GM19455 (cell line): ENCODE data around the gene TRAPPC5.

Experiments used
- ATAC-seq: cut with Tn5 transposase; IDR thresholded peaks from one replicate; pipeline ENCODE4 v1.9.1; 2021; ENCODE audit not compliant: unreplicated experiment

Gene TRAPPC5

DNA sequence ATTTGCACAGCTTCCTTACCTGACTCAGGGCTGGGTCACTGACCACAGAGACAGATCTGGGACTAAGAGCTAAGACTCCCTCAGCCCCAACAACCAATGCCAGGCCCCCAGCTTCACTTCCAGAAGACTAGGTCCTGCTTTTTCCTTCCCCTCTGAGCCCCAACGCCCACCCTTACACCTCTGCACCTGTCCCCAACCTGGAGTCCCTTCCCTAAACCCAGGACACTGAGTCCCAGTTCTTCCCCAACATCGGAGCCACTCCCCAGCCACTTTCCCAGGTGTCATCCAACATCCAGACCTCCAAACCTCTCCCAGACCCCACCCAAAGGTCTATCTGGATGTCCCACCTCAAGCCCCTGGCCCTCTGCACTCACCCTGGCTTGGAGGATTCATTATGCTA lies 18.4 kb downstream of the TRAPPC5 start:
- no peak for ATAC-seq

DNA sequence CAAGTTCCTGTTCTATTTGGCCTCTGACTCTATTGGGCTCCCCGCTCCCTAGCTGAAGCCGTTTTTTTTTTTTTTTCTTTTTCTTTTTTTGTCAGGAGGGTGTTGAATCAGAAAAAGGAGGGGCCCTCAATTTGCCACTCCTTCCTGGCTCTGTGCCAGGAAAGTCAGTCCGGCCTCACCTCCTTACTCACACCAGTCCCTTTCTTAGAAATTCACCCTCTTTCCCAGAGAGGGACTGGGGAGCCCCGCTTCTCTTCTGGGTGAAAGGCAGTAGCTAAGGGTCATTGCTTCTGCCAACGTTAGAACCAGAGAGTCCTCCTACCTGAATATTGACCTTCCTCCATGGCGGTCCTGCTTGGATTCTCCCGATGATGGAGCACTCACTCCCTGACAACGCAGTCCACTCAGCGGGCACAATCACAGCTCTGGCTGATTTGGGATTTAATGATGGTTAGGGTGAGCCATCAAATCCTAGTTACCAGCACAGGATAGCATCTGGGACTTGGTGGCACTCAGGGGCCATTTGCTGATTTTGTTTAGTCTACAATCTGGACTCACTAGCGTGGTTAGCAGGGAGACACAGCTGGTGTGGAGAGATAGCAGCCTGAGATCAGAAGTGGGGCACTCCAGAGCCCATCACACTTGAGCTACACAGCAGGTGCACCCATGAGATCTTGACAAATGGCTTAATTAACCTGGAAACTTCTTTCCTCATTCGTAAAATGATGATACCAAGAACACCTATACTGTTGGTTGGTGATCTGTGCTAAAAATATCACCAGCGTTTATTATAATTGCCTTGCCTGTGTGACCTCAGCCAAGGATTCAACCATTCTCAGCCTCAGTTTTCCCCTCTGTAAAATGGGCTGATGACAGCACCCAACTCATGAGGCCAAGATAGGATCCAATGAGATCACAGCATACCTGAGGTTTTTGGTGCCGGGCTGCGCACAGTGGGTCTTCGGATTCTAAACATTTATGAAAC lies 19.1 kb downstream of the TRAPPC5 start:
- ATAC-seq, result no peak

DNA sequence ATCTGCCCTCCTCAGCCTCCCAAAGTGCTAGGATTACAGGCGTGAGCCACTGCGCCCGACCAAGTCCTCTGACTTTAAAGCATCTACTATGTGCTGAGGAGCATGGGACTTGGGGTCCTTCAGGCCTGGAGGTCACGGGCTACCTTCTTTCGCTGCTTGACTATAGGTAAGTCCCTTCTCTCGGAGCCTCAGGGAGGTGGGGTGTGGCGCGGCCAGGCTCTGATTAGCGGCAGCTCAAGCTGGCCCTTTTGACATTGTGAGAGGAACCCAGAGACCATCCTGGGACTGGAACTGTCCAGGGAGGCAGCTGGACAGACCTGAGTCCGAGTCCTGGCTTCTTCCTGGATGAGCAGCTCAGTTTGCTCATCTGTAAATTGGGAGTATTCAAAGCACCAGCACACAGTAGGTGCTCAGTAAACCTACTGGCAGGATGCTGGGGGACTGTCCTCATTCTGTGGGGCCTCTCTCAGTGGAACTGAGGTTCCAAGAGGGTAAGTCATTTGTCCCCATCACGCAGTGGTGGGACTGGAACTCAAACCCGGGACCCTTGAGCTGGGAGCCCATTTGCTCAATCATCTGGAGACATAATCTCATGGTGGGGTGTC lies 20.5 kb downstream of the TRAPPC5 start:
- ATAC-seq, result no peak

DNA sequence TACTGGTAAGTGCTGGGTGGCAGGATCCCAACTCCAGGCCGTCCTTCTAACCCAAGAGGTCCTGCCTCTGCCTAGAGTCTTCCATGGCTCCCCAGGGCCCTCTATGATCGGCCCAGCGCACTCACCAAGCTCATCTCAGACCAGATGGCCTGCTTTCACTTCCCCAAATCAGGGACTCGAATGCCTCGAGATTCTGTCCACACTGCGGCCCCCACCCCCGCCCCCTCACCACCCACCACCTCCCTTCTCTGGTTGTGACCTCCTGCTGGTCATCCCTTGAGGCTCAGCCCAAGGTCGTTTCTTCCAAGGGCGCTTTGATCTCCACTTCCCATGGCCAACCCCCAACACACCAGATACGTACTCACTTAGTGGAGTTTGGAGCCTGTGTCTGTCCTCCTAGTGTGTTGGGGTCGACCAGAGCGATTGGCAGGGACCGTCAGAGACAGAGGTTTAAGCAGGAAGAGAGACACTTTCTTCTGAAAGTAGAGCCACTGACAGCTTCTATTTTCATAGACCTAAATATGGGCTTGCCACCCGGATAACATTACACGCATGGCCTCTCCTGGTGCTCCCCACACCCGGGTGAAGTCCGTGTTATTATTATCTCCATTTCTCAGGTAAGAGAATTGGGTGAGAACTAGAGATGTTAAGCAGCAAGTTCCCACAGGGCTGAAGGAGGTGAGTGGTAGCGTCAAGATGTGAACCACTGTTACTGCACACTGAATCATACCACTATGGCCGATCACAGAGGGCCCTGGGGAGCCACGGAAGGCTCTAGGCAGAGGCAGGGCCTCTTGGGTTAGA lies 21.2 kb downstream of the TRAPPC5 start, which contains the start of gene FCER2:
Gene FCER2 (minus strand): TSS at position 478 of the 804 bp plus-strand sequence. CDS start 2,371 bp downstream, outside the sequence.
- ATAC-seq, result peak; percentile 47

DNA sequence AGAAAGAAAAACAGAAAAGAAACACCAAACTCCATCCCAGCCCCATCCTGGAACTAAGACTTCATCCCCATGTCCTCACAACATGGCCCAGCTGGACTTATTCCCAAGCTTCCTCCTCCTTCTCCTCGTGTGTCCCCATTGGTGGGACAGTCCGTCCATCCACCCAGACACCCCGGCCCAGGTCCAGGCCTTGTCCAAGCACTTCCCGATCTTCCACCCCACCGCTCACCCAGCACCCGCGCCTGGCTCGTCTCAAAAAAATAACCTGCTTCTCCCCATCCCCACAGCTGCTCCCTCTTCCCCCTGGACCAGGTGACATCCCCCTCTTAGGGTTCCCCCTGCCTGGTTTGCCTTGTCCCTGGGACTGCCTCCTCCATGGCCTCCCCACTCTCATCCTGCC lies 22.7 kb downstream of the TRAPPC5 start:
- no peak for ATAC-seq

DNA sequence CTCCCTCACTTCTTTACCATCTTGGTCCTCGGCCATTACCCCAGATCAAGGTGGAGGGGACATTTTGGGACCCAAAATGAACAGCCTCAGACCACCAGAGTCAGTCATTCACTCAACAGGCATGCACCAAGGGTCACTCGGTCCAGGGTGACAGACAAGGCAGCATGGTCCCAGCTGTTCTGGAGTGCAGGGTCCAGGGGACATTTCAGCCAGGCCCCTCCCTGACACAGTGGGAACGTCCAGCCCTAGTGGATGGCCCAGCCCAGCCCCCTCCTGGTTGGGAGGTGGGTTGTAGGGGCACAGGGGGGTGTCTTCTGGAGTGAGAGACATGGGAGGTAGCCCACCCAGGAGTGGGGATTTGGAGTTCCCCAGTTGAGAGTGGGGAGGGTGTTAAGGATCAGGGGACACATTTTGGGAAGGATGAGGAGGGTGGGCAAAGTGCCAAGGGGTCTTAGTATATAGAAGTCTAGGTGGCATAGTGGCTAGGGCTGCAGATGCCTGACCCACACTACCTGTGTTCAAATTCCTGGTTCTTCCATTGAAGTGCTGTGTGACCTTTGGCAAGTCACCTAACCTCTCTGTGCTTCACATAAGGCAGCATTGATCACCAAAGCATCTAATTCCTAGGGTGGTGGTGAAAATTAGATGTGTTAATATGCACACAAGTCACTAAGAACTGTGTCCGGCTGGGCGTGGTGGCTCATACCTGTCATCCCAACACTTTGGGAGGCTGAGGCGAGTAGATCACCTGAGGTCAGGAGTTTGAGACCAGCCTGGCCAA lies 23.8 kb downstream of the TRAPPC5 start:
- no peak for ATAC-seq

DNA sequence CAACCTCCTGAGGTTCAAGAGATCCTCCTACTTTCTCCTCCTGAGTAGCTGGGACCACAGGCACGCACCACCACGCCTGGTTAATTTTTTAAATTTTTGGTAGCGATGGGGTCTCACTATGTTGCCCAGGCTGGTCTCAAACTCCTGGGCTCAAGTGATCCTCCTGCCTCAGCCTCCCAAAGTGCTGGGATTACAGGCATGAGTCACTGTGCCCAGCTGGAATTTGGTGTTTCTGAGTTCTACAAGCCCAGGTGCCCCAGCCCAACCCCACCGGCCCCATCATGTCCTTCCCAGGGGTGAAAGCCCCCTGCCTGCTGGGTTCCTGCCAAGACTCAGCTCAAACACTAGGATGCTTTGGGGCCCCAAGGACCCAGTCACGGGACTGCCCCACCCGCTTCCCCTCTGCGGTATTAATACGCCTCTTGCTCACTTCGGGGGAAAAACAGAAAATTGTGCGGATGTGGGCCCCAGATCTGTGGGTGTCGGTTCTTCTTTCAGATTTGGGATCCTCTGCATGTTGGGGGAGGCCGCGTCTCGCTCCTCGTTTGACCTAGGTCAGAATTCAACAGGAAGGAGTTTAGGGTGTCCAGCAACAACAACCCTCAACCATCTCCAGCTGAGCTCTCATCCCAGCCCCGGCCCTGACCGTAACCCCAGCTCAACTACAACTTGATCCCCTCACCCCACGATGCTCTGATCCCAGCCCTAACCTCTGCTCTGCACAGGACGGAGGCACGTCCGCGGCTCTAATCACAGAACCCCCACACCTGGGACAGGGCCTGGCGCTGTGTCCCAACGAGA lies 25.0 kb downstream of the TRAPPC5 start:
- no peak for ATAC-seq

DNA sequence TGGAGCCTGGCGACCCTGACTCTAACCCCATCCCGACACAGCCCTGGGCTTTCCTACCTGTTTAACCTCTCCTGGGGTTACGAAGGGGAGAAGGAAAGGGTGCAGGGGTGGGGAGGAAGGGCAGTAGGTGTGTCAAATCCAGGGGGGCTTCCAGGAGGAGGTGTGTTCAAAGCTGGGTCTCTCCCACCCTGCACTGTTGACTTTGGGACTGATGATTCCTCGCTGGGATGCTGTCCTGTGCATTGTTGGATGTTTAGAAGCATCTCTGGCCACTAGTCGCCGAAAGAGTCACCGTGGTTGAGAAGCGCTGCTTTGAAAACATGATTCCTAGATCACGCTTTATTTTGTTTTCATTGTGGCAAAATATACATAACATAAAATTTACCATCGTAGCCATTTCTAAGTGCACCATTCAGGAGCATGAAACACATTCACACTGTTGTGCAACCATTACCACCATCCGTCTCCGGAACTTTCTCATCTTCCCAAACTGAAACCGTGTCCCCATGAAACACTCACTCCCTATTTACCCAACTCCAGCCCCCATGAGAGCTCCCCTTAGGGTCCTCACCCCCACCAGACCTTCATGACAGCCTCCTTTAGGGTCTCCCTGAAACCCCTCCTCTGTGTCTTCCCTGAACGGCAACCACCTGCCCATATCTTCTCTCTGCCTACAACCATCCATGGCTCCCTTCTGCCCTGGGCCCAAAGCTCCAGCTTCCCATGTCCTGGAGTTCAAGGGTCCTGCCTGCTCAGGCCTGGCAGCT lies 25.7 kb downstream of the TRAPPC5 start:
- no peak for ATAC-seq

DNA sequence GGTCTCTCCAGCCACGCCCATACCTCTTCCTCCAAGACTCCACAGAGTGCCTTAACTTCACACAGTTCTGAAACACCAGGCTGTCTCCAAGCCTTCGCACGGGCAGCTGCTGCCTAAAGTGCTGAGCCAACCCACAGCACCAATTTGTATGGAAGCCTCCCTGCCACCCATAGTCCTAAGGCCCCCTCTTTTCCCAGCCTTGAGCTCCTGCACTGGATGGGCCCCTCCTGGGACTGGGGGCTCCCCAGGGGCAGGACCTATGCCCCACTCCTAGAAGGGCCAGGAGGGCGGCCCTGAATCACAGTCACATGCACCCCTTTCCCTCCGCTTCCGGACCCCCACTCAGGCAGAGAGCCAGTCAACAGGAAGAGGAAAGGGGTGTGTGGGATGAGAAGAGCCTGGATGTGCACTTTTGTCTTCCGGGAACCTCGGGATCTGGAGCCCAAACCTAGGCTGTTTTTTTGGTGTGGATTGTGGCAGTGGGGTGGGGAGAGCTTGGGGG lies 26.4 kb downstream of the TRAPPC5 start:
- ATAC-seq, result no peak

DNA sequence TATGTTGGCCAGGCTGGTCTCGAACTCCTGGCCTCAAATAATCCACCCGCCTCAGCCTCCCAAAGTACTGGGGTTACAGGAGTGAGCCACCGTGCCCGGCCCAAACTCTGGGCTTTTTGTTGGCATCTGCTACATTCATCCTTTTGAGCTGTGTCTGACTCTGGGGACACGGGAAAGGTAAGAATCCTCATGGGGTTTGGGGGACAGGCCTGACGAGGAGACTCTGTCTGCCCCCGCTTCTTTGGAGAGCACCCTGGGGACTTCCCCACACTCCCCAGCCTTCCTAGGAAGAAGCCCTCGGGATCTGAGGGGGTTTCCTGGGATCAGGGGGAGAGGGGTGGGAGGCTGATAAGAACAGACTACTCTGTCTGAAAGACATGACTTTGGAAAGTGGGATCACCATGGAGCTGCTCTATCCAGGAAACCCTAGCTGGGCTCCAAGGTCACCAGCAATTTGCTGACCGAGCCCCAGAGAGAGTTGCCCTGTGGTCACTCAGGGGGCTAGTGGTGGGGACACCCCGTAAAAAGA lies 29.4 kb downstream of the TRAPPC5 start:
- ATAC-seq, result no peak

DNA sequence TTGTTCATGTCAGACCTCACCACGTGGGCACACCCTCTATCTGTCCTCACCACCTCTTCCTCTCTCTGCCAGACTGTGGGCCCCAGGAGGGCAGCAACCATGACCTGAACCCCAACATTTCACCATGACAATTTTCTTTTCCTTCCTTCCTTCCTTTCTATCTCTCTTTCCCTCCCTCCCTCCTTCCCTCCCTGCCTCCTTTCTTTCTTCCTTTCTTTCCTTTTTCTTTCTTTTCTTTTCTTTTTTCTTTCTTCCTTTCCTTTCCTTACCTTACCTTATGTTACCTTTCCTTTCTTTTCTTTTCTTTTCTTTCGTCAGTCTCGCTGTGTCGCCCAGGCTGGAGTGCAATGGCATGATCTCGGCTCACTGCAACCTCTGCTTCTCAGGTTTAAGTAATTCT lies 30.0 kb downstream of the TRAPPC5 start:
- no peak for ATAC-seq

DNA sequence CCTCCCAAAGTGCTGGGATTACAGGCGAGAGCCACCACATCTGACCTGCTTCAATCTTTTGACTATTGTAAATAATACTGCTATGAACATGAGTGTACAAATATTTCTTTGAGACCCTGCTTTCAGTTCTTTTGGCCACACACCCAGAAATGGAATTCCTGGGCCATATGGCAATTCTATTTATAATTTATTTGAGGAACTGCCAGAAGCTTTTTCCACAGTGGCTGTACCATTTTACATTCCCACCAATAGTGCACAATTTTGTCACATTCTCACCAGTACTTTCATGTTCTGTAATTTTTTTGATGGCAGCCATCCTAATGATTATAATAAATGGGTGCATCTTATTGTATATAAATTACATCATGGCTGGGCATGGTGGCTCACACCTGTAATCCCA lies 35.0 kb downstream of the TRAPPC5 start:
- ATAC-seq, result no peak

DNA sequence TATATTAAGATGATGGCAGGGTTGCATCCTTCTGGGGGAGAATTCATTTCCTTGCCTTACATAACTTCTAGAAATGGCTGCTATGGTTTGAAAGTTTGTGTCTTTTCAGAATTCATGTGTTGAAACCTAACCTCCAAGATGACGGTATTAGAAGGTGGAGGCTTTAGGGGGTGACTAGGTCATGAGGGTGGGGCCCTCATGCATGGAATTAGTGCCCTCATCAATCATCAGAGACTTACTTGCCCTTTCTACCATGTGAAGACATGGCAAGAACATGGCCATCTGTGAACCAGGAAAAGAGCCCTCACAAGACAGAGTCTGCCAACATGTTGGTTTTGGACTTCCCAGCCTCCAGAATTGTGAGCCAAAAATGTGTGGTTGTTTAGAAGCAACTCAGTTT lies 36.1 kb downstream of the TRAPPC5 start:
- ATAC-seq, result no peak

DNA sequence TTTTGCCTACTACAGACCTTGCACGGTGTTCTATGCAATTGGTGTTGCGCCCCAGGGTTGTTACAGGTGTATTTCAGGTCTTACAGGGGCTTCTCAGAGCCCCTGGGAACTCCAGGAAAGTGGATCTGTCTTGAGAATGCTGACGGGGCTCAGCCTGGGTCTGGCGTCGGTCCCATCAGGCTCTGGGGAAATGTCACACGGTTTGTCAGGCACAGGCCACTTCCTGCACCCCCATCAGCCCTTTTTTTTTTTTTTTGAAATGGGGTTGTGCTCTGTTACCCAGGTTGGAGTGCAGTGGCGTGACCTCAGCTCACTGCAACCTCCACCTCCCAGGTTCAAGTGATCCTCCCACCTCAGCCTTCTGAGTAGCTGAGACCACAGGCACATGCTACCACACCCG lies 38.0 kb downstream of the TRAPPC5 start:
- no peak for ATAC-seq

DNA sequence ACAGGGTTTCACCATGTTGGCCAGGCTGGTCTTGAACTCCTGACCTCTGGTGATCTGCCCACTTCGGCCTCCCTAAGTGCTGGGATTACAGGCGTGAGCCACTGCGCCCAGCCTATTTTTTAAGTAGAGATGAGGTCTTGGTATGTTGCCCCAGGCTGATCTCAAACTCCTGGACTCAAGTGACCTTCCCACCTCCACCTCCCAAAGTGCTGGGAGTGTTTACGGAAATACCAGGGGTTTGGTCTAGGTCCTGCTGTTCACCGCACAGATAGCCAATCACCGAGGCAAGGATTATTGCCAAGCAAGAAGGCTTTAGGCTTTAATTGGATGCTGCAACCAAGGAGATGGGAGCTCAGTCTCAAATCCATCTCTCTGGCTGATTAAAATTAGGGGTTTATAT lies 39.7 kb downstream of the TRAPPC5 start:
- ATAC-seq, result no peak

DNA sequence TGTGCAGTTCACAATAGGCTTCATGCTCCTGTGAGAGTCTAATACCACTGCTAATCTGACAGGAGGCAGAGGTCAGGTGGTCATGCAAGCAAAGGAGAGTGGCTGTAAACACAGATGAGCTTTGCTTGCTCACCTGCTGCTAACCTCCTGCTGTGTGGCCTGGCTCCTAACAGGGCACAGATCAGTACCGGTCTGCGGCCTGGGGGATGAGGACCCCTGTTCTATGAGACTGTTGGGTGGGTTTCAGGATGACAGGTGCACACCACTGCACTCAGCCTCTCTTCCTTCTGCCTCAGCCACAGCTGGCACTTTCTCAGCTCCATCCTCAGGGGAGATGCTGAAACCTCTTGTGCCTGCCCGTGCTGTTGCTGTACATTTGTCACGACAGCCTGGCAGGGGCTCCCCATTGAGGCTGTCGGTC lies 41.6 kb downstream of the TRAPPC5 start:
- no peak for ATAC-seq

DNA sequence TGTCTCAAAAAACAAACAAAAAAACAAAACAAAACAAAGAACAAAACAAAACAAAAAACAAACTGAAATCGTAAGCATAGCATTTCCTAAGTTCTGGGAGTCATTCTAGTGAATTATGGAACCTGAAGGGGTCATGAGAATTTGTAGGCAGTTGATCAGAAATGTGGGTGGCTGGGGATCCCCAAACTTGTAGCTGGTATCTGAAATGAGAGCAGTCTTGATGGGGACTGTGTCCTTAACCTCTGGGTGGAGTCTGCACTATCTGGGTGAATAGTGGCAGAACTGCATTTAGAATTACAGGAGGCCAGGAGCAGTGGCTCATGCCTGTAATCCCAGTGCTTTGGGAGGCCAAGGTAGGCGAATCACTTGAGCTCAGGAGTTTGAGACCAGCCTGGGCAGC lies 45.2 kb downstream of the TRAPPC5 start:
- no peak for ATAC-seq

DNA sequence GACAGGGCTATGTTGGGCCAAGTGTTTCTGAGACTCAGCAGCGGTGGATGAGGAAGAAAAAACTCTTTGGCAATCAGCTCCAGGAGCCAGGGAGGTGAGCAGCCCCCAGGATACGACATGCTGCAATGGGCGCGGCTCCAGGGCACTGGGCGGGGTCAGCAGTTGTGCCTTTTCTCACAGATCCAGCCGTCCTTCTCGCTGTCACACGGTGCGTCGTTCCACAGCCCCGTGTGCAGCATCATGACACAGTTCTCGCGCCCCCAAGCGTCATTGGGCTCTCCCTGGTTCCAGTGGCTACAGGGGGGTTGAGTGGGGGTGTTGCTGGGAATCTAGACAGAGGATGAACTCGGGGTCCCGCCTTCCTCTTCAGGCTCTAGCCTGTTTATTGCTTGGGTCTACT lies 48.6 kb downstream of the TRAPPC5 start:
- ATAC-seq, result no peak

DNA sequence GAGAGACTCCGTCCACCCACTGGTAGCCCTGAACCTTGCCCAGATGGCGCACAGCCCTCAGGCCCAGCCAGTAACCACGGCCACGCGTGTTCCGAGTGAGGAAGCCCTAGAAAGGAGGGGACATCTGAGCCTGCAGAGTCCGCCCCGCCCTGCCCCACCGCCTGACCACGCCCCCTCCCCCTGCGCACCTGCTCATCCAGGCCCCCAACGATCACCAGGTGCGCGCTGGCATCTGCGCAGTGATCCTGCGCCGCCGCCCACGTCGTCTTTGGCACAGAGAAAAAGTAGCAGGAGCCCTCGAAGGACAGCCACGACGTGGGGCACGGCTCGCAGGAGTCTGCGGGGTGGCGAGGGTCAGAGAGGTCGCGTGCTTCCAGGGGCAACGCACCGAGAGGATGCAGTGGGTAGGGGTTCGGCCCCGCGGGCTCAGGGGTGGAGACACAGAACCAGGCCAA lies 49.2 kb downstream of the TRAPPC5 start:
- no peak for ATAC-seq
